NCI-H1436 (cell line): ENCODE data around the gene HOMEZ.

ENCODE experiments used
- DNase-seq: peaks from one replicate; lab custom pipeline; 2025; lab: John Stamatoyannopoulos, UW

Gene HOMEZ

DNA sequence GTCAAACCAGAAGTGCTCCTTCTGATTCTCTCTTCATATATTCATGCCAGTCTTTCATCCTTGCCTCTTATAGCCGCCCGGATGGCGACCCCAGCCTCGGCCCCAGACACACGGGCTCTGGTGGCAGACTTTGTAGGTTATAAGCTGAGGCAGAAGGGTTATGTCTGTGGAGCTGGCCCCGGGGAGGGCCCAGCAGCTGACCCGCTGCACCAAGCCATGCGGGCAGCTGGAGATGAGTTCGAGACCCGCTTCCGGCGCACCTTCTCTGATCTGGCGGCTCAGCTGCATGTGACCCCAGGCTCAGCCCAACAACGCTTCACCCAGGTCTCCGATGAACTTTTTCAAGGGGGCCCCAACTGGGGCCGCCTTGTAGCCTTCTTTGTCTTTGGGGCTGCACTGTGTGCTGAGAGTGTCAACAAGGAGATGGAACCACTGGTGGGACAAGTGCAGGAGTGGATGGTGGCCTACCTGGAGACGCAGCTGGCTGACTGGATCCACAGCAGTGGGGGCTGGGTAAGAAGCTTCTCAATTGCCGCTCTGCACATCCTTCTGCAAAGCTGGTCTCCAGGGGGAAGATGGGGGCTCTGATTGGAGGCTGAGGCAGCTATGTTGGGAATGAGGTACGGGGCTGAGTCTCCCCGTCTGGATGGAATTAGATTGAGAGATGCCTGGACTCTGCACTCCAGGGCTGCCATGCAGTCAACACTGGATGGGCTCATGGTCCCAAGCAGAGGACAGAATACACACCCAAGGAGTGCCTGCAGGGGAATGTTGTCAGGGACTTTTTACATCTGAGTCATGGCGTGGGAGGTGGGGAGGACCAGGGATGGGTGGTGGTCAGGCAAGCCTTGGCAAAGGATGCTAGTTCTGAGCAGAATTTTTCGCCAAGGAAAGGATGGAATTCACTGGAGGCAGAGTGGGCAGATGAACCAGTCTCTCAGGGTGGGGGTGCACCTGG, 22.0 kb upstream of the HOMEZ start:
- DNase-seq: no peak

DNA sequence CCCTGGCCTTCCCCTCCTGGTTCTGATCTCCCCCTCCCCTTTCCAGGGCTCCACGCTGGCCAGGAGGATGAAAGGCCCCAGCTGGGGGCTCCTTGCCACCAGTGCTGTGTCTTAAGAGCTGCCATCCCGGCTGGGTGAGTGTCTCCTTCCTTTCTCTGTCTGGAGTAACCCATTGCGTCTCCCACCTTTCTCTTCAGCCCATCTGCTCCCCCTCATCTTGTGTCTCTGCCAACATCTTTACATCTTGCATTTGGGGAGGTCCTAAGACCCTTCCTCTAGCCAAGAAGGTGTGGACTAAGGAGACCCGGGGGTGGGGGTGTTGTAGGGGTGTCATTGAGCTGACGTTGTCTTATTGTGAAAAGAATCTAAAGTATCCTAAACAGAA, 21.2 kb upstream of the HOMEZ start:
- no peak for DNase-seq

GRCh38 chr14:23306412-23307145, 20.6 kb upstream of the HOMEZ start, which contains the start of gene BCL2L2:
BCL2L2 (plus strand) TSS chr14:23306833; CDS start chr14:23307768, 935 bp downstream.
- DNase-seq: peak; percentile 70

DNA sequence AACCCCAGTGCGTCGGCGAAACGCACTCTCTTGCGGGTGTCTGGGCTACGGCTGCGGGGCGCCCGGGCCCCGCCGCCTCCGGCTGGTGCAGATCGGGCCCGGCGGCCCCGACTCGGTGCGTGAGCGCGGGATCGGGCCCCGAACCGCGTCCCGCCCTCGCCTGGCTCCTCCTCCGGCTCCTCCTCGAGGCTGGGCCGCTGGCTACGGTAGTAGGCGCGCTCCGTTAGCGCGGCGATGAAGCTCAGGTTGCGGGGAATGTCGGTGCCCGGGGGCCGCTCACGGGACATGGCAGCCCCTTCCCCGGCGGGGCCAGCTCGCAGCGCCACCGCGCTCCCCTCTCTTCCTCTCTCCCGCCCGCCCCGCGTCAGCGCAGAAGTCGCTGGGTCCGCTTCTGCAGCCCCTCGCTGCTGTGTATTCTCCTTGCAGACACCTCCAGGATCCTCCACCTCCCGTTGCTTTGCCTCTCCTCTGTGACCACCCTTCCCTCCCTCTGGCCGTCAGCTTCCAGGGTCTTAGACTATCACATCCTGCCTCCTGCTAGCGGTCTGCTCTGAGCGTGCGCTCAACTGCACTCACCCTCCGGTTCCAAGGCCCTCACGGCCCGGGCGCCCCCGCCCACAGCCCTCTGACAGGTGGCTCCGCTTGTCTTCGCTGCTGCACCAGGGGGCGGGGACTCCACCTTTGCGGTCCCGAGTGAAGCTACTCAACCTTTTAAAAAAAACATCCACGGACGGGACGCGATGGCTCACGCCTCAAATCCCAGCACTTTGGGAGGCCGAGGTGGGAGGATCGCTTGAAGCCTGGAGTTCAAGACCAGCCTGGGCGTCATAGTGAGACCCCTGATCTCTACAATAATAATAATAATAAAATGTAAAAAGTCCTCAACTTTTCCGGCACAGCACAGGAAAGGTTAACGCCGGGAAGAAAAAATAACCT, 16.6 kb upstream of the HOMEZ start, which contains the start of gene PPP1R3E:
Gene PPP1R3E, minus strand, starts transcription at position 570 of the 936 bp plus-strand sequence. Its CDS starts 283 bp downstream, at position 287.
- peak; percentile 58 for DNase-seq

- no peak for DNase-seq
Observed at GRCh38 chr14:23301969-23302289, 16.0 kb upstream of the HOMEZ start.

DNA sequence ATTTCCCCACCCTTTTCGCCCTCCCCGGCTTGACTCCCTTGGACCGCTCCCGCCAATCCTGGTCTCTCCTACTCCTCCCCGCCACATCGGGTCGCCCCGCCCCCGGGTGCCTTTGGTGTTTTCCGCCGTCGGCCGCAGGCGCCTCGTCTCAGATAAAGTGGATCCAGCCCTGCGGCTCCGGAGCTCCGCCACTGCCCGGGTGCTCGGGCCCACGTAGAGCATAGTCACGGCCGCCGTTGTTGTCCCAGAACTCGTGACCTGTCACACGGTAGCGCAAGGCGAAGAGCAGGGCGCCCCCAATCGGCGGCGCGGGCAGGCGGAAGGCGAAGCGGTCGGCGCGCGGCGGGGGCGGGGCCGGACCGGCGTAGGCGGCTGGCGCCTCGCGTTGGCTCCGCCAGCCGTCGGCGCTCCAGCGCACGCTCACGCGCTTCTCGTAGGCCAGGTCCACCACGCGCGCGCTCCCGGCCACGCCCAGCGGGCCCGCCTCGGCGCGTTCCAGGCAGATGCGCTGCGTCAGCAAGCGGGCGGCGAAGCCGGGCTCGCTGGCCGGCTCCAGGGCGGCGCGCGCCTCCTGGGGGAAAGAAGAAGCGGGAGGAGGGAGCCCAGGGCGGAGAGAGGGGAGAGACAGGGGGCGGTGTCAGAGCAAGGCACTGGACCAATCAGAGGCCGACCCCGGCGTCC, 15.5 kb upstream of the HOMEZ start:
- DNase-seq: peak; percentile 96

DNA sequence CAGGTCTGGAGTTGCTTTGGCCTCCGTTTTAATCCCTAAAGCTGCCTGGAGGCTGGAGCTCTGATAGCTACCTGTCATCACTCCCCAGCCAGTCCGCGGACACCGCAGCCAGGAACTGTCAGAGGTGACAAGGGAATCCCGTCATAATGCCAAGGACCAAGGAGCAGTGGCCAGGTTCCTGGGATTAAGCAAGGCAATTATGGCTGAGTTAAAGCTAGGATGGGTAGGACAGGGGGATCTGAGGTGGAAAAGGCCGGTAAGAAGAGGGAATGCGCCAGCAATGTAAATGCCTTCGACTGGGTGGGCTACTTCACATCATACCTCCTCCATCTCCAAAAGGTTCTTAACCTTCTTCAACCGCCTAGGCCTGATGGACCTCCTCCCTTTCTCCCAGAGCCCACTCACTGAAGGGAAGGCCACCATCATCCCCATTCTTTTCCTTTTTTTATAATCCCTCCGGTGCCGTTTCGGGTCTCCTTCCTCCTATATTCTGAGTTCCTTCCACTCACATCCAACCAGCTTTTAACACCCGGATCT, 14.8 kb upstream of the HOMEZ start:
- DNase-seq: no peak

DNA sequence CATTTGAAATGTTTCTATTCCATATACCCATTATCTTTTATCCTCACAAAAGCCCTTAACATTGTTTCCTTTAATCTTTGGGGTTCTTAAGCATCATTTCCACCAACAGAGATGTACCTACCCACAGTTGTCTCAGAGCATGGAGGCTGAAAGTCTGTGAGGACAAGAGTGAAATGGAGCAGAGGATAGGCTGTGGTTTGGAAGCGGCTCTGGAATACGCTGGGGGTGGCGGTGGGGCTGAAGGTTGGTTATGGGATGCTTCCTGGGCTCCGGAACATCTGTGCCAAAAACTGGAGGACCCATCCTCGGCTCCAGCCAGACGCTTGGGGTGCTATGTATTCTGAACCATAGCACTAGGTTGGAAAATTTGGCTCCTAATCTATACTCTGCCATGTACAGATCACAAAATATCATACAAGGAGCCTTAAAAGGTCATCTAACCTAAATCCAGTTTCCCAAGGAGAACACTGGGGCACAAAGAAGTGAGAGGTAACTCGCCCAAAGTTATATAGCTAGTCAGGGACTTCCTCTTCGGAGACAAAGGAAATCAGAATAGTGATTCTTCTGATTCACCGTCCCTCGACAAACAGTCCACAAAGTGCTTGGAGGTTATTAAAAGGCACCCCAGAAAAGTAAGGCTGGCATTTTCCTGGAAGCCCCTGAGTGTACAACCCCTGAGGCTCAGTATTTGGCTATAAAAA, 14.2 kb upstream of the HOMEZ start:
- DNase-seq: no peak

- peak; percentile 21 for DNase-seq
Observed at GRCh38 chr14:23299211-23299957, 13.5 kb upstream of the HOMEZ start.

DNA sequence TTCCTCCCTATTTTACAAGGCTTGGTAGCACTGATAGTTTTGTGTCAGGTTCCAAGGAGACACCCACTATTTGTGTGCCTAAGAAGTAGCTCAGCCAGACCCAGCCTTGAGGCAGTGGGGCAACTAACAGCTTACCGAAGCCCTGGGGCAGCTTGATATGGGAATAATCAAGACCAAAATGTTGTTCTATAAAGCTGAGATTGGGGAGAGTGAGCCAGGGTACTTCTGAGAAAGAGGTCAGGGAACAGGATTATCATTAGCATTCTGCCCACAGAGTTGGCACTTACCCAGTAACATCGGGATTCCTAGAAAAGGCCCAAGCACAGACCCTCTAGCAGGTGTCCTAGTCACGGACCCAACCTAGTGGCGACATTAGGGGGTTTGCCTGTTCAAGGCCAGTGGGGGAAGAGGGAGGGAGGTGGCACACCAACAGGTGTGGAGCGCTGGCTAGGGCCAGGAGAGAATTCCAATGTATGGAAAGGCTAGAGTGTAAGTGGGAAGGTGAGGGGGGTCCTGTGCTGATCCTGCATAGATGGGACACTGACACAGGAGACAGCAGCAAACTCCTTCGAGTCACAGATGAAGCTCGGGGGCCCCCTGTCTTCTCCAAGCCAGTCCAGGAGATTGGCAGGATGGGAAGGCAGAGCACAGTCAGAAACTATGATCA, 11.8 kb upstream of the HOMEZ start:
- DNase-seq: no peak

- DNase-seq: no peak
Observed at GRCh38 chr14:23297096-23297495, 11.2 kb upstream of the HOMEZ start.

DNA sequence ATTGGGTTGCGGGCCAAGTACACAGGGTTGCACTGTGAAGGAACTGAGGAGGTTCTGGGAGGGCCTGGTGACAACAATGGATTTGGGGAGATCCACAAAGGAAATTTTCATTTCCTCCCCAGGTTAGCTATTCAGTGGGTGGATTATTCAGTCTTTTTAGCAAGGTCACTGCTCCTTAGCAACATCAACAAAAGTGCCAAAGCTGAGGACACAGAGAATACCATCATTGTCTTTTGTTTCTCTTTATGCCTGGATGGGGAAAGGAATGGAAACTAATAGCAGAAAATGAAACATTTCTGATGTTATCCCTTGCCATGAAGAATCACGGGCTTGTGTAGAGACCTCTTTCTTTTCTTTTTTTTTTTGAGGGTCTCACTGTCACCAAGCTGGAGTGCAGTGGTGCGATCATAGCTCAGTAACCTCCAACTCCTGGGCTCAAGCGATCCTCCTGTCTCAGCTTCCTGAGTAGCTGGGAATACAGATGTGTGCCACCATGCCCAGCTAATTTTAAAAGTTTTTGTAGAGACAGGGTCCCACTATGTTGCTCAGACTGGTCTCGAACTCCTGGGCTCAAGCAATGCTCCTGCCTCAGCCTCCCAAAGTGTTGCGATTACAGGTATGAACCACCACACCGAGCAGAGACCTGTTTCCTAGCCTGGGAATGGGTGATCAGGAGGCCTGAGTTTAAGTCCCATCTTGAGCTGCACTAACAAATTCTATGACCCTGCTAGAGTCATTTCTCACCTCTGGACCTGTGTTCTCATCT, 10.3 kb upstream of the HOMEZ start:
- no peak for DNase-seq

- peak; percentile 59 for DNase-seq
Observed at GRCh38 chr14:23294734-23295561, 9.0 kb upstream of the HOMEZ start.

GRCh38 chr14:23286902-23287479, 1.1 kb upstream of the HOMEZ start:
- no peak for DNase-seq

- DNase-seq: no peak
Observed at GRCh38 chr14:23285530-23286019, 357 bp downstream of the HOMEZ start.

- no peak for DNase-seq
Observed at GRCh38 chr14:23284654-23285529, 1.0 kb downstream of the HOMEZ start.
